Cardiac muscle cell (in vitro differentiated cells and primary cell): Measurements from ENCODE around the gene CPT2. TPM values are rescaled to one million over a fixed set of nuclear protein-coding genes. Genes with fewer than 3 reads are reported as not detected.

Experiments used
- DNase-seq, 2 donors: peaks; one replicate each; pipeline versions ENCODE4 v3.0.0 to v3.0.0-alpha.2; 2010 to 2017; ENCODE audit warnings: low read depth in 1 of 2, low spot score in 1 of 2
- H3K27ac ChIP-seq: fragments of 200-600 bp; sonication (generic); 2 replicates; pipeline ENCODE4 v1.5.1; 2016
- H3K27me3 ChIP-seq: fragments of 200-600 bp; sonication (generic); 2 replicates; pipeline ENCODE4 v1.6.0; 2016; ENCODE audit warnings: control low read depth
- H3K36me3 ChIP-seq: fragments of 200-600 bp; sonication (generic); 2 replicates; pipeline ENCODE4 v1.5.1; 2016; ENCODE audit warnings: control low read depth
- H3K4me1 ChIP-seq: fragments of 200-600 bp; sonication (generic); 2 replicates; pipeline ENCODE4 v1.8.1; 2017; ENCODE audit warnings: low read depth, mild to moderate bottlenecking, mixed run types
- H3K4me3 ChIP-seq: fragments of 200-600 bp; sonication (generic); 2 replicates; pipeline ENCODE4 v1.5.1; 2016; ENCODE audit warnings: mild to moderate bottlenecking
- H3K9me3 ChIP-seq: fragments of 200-600 bp; sonication (generic); 2 replicates; pipeline ENCODE4 v1.5.1; 2017; ENCODE audit warnings: low read depth, mild to moderate bottlenecking, control low read depth
- polyA plus RNA-seq: library from polyadenylated mRNA; unstranded; fragments of >200 nt; fragmentation: Nextera tagmentation; extraction: Ambion mirVana; gene quantifications from 2 replicates; pipeline ENCODE4 v1.2.1, GENCODE V29; 2016
- total RNA-seq: library from RNA; depleted of rRNA; stranded (reverse); fragments of >200 nt; gene quantifications from 2 replicates; pipeline ENCODE4 v1.2.3, GENCODE V29; 2016
- TF ChIP-seq, protein P1 (sequence below): IDR thresholded peaks from 2 replicates; pipeline ENCODE4 v1.5.1; 2012; ENCODE audit warnings: low read depth, mild to moderate bottlenecking, low read length

CPT2 gene
- total and polyA plus RNA-seq, 2 experiments from 2014 or later: 47.1 to 60.1 TPM

DNA sequence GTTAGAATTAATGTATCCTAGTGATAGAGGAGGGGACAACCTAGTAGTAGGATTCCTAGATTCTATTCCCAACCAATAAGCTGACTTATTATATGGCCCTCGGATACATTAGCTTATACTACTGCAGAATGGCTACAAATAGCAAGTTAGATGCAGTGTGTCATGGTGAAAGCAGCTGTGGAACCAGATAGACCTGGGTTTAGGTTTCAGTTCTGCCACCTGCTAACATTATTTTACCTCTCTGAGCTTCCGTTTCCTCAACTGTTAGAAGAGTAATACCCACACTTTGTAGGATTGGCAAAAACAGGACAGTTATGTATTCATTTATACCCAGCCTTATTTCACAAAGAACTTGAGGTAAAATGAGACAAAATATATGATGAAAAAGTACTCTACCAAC lies 63.3 kb downstream of the CPT2 start:
- Histone ChIP-seq H3K36me3 (no peaks in the 10 kb centered on the region), H3K27ac (no peak overlapping the region), H3K27me3 (no peaks in the 10 kb centered on the region), H3K4me3 (no peak overlapping the region), H3K9me3 (no peaks in the 10 kb centered on the region), H3K4me1 (peaks cover 17% of the 10 kb centered on the region)
- TF ChIP-seq, protein P1, sequence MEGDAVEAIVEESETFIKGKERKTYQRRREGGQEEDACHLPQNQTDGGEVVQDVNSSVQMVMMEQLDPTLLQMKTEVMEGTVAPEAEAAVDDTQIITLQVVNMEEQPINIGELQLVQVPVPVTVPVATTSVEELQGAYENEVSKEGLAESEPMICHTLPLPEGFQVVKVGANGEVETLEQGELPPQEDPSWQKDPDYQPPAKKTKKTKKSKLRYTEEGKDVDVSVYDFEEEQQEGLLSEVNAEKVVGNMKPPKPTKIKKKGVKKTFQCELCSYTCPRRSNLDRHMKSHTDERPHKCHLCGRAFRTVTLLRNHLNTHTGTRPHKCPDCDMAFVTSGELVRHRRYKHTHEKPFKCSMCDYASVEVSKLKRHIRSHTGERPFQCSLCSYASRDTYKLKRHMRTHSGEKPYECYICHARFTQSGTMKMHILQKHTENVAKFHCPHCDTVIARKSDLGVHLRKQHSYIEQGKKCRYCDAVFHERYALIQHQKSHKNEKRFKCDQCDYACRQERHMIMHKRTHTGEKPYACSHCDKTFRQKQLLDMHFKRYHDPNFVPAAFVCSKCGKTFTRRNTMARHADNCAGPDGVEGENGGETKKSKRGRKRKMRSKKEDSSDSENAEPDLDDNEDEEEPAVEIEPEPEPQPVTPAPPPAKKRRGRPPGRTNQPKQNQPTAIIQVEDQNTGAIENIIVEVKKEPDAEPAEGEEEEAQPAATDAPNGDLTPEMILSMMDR: no peak
- DNase-seq: no peak

DNA sequence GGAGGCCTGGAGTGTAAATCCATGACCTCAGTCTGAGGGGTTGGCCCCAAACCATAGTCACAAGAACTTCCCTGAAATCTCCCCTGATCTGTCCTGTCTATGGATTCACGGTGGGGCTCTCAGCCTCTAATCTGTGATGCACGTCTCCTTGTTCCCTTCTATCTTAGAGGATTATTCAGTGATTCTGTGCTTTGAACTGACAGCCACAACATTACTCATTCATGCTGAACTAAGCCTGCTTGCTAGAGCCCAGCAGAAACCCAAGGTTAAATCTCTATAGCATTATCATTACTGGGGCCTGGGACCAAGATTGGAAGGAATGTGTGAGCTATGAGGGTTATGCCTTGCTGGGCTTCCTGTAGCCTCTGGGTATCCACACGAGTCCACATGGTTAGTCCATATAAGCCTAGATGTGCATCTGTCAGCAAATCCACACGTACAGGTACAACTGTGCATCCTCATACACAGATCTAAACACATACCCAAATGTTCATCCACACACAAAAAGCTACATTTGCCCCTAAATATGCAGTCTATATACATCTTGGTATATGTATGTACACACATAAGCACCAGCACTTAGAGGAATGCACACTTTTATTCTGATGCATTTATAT lies 64.1 kb downstream of the CPT2 start:
- H3K4me3 ChIP-seq: no peak overlapping the region
- TF ChIP-seq, protein P1: no peak
- H3K27ac ChIP-seq: no peak overlapping the region
- H3K4me1 ChIP-seq: peaks cover 17% of the 10 kb centered on the region
- H3K36me3 ChIP-seq: no peaks in the 10 kb centered on the region
- DNase-seq: no peak
- H3K27me3 ChIP-seq: no peaks in the 10 kb centered on the region
- H3K9me3 ChIP-seq: no peaks in the 10 kb centered on the region

DNA sequence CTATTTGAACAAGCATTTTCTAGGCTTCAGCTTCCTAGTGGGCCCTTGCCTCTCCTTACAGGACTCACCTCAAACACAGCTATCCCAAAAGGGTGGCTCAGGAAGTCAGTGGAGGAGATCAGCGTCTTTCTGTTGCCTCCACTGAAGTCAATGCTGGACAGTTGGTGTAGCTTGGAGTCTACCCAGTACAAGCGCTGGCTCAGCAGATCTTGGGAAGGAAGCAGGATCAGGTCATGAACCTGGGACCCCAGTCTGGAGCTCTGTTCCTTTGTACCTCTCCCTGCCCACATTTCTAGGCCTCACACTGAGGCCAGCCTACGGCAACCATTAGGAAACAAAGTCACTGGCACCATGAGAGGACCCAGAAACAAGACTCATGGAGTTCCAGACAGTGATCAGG lies 65.4 kb downstream of the CPT2 start:
- Histone ChIP-seq H3K27ac (no peak overlapping the region), H3K36me3 (no peaks in the 10 kb centered on the region), H3K4me3 (no peak overlapping the region), H3K4me1 (peaks cover 10% of the 10 kb centered on the region), H3K9me3 (no peaks in the 10 kb centered on the region), H3K27me3 (no peaks in the 10 kb centered on the region)
- no peak for DNase-seq
- TF ChIP-seq, protein P1: no peak

Other genes with a start within 250 kb of the CPT2 start
- gene PODN, start 134.6 kb upstream of the CPT2 start, total RNA-seq: 3.7 and 6.5 TPM in 2 replicates
- gene PODN, start 134.6 kb upstream of the CPT2 start, polyA plus RNA-seq: 2.6 and 2.8 TPM in 2 replicates
- not detected in 2 replicates for gene SLC1A7, start 54.2 kb upstream of the CPT2 start, total RNA-seq
- gene SLC1A7, start 54.2 kb upstream of the CPT2 start, polyA plus RNA-seq: 0.15 TPM in 1 of 2 replicates, not detected in the other
- 49.7 and 62.2 TPM in 2 replicates for gene CZIB, start 23.8 kb downstream of the CPT2 start, total RNA-seq
- 83.7 and 94.4 TPM in 2 replicates for gene CZIB, start 23.8 kb downstream of the CPT2 start, polyA plus RNA-seq
- 30.9 and 36.6 TPM in 2 replicates for gene MAGOH, start 41.7 kb downstream of the CPT2 start, total RNA-seq
- gene MAGOH, start 41.7 kb downstream of the CPT2 start, polyA plus RNA-seq: 24.6 and 27.9 TPM in 2 replicates
- gene LRP8, start 131.2 kb downstream of the CPT2 start, total RNA-seq: 7.0 and 9.7 TPM in 2 replicates
- gene LRP8, start 131.2 kb downstream of the CPT2 start, polyA plus RNA-seq: 5.4 and 9.0 TPM in 2 replicates